Uterus (tissue), 2 donors: Measurements from ENCODE around the gene PPARG.

ENCODE experiments used
- CTCF ChIP-seq, 4 experiments: fragments of 200-600 bp in 2 of 4; fragments of 450-650 bp in 2 of 4; sonication (generic) in 2 of 4; IDR thresholded peaks; one replicate each; pipeline ENCODE4 v1.5.1; 2016 to 2019; ENCODE audit warnings: antibody characterized with exemption in 4 of 4, mild to moderate bottlenecking in 2 of 4, moderate library complexity in 1 of 4
- POLR2A ChIP-seq, 2 donors: fragments of 450-650 bp; IDR thresholded peaks; one replicate each; pipeline ENCODE4 v1.6.1; 2016; ENCODE audit warnings: antibody characterized with exemption in 2 of 2, mild to moderate bottlenecking in 1 of 2, moderate library complexity in 1 of 2

GRCh38 chr3:12405432-12406272 is 116.8 kb downstream of the PPARG start:
- TF ChIP-seq CTCF (IDR thresholded peaks at IDR 0.05) (no peak), POLR2A (IDR thresholded peaks at IDR 0.05) (no peak)
